MCF 10A (cell line): ENCODE data around the gene SLC27A5. TPM values are rescaled to one million over a fixed set of nuclear protein-coding genes. Genes with fewer than 3 reads are reported as not detected.

Source experiments
- BruUV-seq: library from RNA; stranded (reverse); fragments of 400-500 nt; replicated peaks from 2 replicates; lab custom pipeline; 2021; lab: Mats Ljungman, UMichigan
- CTCF ChIA-PET: fragments of 300-600 bp; sonication (Branson Sonifier 250); formaldehyde crosslinking; extraction: SDS; loops from one replicate; lab custom pipeline; 2021; ENCODE audit warnings: antibody characterized with exemption, inconsistent platforms; lab: Yijun Ruan, JAX
- POLR2A ChIA-PET: fragments of 300-600, 350-650 bp; sonication (Branson Sonifier 250); formaldehyde crosslinking; extraction: SDS; loops from one replicate; lab custom pipeline; 2020; ENCODE audit warnings: antibody characterized with exemption, inconsistent platforms; lab: Yijun Ruan, JAX
- DNase-seq: peaks from one replicate; pipeline ENCODE4 v3.0.0-alpha.2; 2018; ENCODE audit not compliant: unreplicated experiment
- H3K27ac Mint-ChIP-seq: one replicate; pipeline ENCODE4 v1.8.0; 2022; ENCODE audit warnings: mild to moderate bottlenecking, low read depth, mixed read lengths; ENCODE audit not compliant: unreplicated experiment
- H3K27me3 Mint-ChIP-seq: one replicate; pipeline ENCODE4 v1.8.0; 2022; ENCODE audit warnings: mixed read lengths; ENCODE audit not compliant: insufficient read depth, unreplicated experiment
- H3K36me3 Mint-ChIP-seq: one replicate; pipeline ENCODE4 v1.8.0; 2022; ENCODE audit warnings: mild to moderate bottlenecking, moderate library complexity, mixed read lengths; ENCODE audit not compliant: insufficient read depth, unreplicated experiment
- H3K4me1 Mint-ChIP-seq: one replicate; pipeline ENCODE4 v1.8.0; 2022; ENCODE audit warnings: mixed read lengths; ENCODE audit not compliant: insufficient read depth, unreplicated experiment
- H3K4me3 Mint-ChIP-seq: one replicate; pipeline ENCODE4 v1.8.0; 2022; ENCODE audit warnings: mild to moderate bottlenecking, moderate library complexity, mixed read lengths; ENCODE audit not compliant: unreplicated experiment
- H3K9me3 Mint-ChIP-seq: one replicate; pipeline ENCODE4 v1.8.0; 2022; ENCODE audit warnings: mixed read lengths; ENCODE audit not compliant: unreplicated experiment
- intact Hi-C: fragments of 100-400 bp; cut with micrococcal nuclease; formaldehyde crosslinking; loops from 2 replicates; pipeline ENCODE4 v1.14.1; 2022
- total RNA-seq: library from RNA; stranded (reverse); gene quantifications from 2 replicates; pipeline ENCODE4 v1.2.3, GENCODE V29; 2022
- TF ChIP-seq, protein P1 (sequence below): fragments of 200-600 bp; IDR thresholded peaks from one replicate; pipeline ENCODE4 v1.8.0; 2022; ENCODE audit warnings: antibody characterized with exemption, mild to moderate bottlenecking; ENCODE audit not compliant: unreplicated experiment

SLC27A5 gene
- total RNA-seq, 1 experiment from 2014 or later = 22.5 TPM

- BruUV-seq = no TSS peak
- Mint-ChIP-seq H3K9me3 (no peaks in the 10 kb centered on the region), H3K27me3 (no peaks in the 10 kb centered on the region), H3K4me3 (peak overlapping the region; percentile 90), H3K4me1 (peaks cover 10% of the 10 kb centered on the region), H3K27ac (peak overlapping the region; percentile 92), H3K36me3 (peaks cover 72% of the 10 kb centered on the region)
- intact Hi-C loops = no loop called here
- peak; percentile 38 for DNase-seq
- POLR2A ChIA-PET = interaction anchor here (0.7 to 2.7 kb wide), 8 partner anchors 13 to 1074 kb away, joined by 3 to 13 read pairs (median 4); partner anchors contain the start of genes TRIM28, ZBTB45, ZNF497 and ZNF584
- TF ChIP-seq, protein P1, sequence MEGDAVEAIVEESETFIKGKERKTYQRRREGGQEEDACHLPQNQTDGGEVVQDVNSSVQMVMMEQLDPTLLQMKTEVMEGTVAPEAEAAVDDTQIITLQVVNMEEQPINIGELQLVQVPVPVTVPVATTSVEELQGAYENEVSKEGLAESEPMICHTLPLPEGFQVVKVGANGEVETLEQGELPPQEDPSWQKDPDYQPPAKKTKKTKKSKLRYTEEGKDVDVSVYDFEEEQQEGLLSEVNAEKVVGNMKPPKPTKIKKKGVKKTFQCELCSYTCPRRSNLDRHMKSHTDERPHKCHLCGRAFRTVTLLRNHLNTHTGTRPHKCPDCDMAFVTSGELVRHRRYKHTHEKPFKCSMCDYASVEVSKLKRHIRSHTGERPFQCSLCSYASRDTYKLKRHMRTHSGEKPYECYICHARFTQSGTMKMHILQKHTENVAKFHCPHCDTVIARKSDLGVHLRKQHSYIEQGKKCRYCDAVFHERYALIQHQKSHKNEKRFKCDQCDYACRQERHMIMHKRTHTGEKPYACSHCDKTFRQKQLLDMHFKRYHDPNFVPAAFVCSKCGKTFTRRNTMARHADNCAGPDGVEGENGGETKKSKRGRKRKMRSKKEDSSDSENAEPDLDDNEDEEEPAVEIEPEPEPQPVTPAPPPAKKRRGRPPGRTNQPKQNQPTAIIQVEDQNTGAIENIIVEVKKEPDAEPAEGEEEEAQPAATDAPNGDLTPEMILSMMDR = no peak
- CTCF ChIA-PET = interaction anchor here (1.4 kb wide), 1 partner anchor 43 kb away, joined by 6 read pairs; the partner anchor contains the start of gene ZBTB45
Observed at GRCh38 chr19:58476498-58477015, 35.2 kb downstream of the SLC27A5 start.

- POLR2A ChIA-PET = interaction anchor here (0.6 to 2.7 kb wide), 17 partner anchors 11 to 246 kb away, joined by 3 to 13 read pairs (median 4); partner anchors contain the start of genes CHMP2A, TRIM28, ZBTB45 and ZNF324B
- Mint-ChIP-seq H3K4me3 (peak within 1 kb of the TSS; percentile 90), H3K36me3 (peaks cover 67% of the 10 kb centered on the region), H3K27ac (peak within 1 kb of the TSS; percentile 92), H3K4me1 (peaks cover 10% of the 10 kb centered on the region), H3K9me3 (no peaks in the 10 kb centered on the region), H3K27me3 (no peaks in the 10 kb centered on the region)
- BruUV-seq = no TSS peak
- intact Hi-C loops = no loop called here
- CTCF ChIA-PET = interaction anchor here (0.9 kb wide), 1 partner anchor 13 kb away, joined by 3 read pairs; no protein-coding TSS in a partner anchor
- TF ChIP-seq, protein P1 = no peak
- peak; percentile 97 for DNase-seq
Observed at GRCh38 chr19:58475714-58476497, 35.9 kb downstream of the SLC27A5 start, which contains the start of gene ZNF446. Gene ZNF446 (plus strand): TSS chr19:58476352. CDS start chr19:58477219, 867 bp downstream.

DNA sequence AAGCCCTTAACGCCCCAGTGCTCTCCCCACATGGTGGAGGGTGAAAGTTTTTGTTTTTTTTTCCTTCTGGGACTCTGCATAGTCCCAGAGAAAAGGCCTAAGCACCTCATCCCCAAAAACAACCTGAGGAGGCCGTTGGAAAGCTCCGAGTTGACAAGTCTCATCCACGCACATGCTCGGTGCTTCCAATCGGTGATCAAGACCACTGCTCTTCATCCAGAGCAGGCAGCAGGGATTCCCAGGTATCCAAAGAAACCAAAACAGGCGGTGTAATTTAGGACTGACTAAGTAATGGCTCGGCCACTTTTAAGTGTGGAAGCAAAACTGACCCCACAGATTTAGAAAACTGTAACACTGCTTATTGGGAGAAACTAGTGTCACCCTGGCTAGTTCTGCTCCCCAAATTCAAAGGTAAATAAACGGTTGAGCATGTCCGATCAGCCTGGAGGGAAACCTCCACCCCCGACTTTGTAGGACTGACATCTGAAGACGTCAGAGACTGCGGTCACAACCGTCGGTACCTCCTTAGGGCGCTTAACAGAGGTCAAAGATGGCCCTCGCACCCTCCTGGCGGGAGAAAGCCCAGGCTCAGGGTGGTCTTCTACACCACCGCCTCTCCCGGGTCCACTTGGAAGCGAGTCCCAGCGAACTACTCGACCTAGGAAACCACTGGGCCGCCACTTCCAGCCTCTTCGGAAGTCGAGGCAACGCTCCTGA lies 36.6 kb downstream of the SLC27A5 start:
- H3K9me3 Mint-ChIP-seq = no peaks in the 10 kb centered on the region
- CTCF ChIA-PET = interaction anchor here (0.9 kb wide), 1 partner anchor 14 kb away, joined by 3 read pairs; no protein-coding TSS in a partner anchor
- POLR2A ChIA-PET = interaction anchor here (0.7 to 2.7 kb wide), 13 partner anchors 10 to 245 kb away, joined by 3 to 13 read pairs (median 4); partner anchors contain the start of genes CHMP2A, TRIM28, ZBTB45 and ZNF324B

More for the DNA sequence above, 36.6 kb downstream of the SLC27A5 start:
- intact Hi-C loops = no loop called here
- H3K4me3 Mint-ChIP-seq = peak overlapping the region; percentile 90
- no peaks in the 10 kb centered on the region for H3K27me3 Mint-ChIP-seq
- BruUV-seq = TSS peak; percentile 43
- peak overlapping the region; percentile 92 for H3K27ac Mint-ChIP-seq
- H3K36me3 Mint-ChIP-seq = peaks cover 71% of the 10 kb centered on the region
- TF ChIP-seq, protein P1 = no peak
- no peak for DNase-seq
- H3K4me1 Mint-ChIP-seq = peaks cover 10% of the 10 kb centered on the region
